Activated T-cell treated with anti-CD3 and anti-CD28 coated beads for 4 hours (primary cell): ENCODE data around the gene STK10.
"Not testable (repeated sequence)": the region's sequence is repeated elsewhere in the genome, so short reads cannot be mapped to it uniquely, and the experiment has no call there.

Experiments
- DNase-seq: peaks from one replicate; pipeline ENCODE4 v3.0.0-alpha.2; 2020

STK10 gene

GRCh38 chr5:172048539-172049101 lies 139.4 kb downstream of the STK10 start:
- no peak for DNase-seq

GRCh38 chr5:172048170-172048422 lies 139.9 kb downstream of the STK10 start:
- DNase-seq, result no peak

- DNase-seq, result no peak
These were observed 141.4 kb downstream of the STK10 start for GRCh38 chr5:172046593-172046992.

GRCh38 chr5:172045315-172045632 lies 142.8 kb downstream of the STK10 start:
- DNase-seq, result no peak

- no peak for DNase-seq
These were observed 143.3 kb downstream of the STK10 start for GRCh38 chr5:172044631-172045314.

GRCh38 chr5:172043865-172044264 lies 144.2 kb downstream of the STK10 start:
- no peak for DNase-seq

- no peak for DNase-seq
These were observed 145.8 kb downstream of the STK10 start for GRCh38 chr5:172042183-172042582.

- DNase-seq, result no peak
These were observed 149.9 kb downstream of the STK10 start for GRCh38 chr5:172038167-172038566.

GRCh38 chr5:172035049-172035448 lies 153.0 kb downstream of the STK10 start:
- DNase-seq, result no peak

GRCh38 chr5:172031894-172032461 lies 156.0 kb downstream of the STK10 start:
- DNase-seq, result no peak

- DNase-seq, result no peak
These were observed 158.1 kb downstream of the STK10 start for GRCh38 chr5:172029876-172030275.

- DNase-seq, result no peak
These were observed 159.9 kb downstream of the STK10 start for GRCh38 chr5:172028167-172028566.

GRCh38 chr5:172020110-172020786 lies 167.8 kb downstream of the STK10 start:
- DNase-seq, result not testable (repeated sequence)

- DNase-seq, result no peak
These were observed 172.7 kb downstream of the STK10 start for GRCh38 chr5:172015346-172015745.

- DNase-seq, result no peak
These were observed 177.7 kb downstream of the STK10 start for GRCh38 chr5:172010278-172010677.

GRCh38 chr5:172009536-172010270 lies 178.3 kb downstream of the STK10 start:
- no peak for DNase-seq

GRCh38 chr5:172008689-172009141 lies 179.3 kb downstream of the STK10 start:
- DNase-seq, result no peak

GRCh38 chr5:172008111-172008455 lies 179.9 kb downstream of the STK10 start:
- no peak for DNase-seq

- peak; percentile 4 for DNase-seq
These were observed 180.6 kb downstream of the STK10 start for GRCh38 chr5:172007175-172008110.

- peak; percentile 83 for DNase-seq
These were observed 181.5 kb downstream of the STK10 start, which contains the start of gene FBXW11 for GRCh38 chr5:172006321-172007174. FBXW11 (minus strand) TSS chr5:172006638; CDS start chr5:172006502, 136 bp downstream.

GRCh38 chr5:172005708-172006320 lies 182.2 kb downstream of the STK10 start:
- peak; percentile 1 for DNase-seq
